NCI-H82 treated with DMSO at 0.1 percent for 48 hours (cell line): ENCODE results near the gene SPDYC.

ENCODE experiments used
- DNase-seq: peaks from one replicate; lab custom pipeline; 2025; ENCODE audit not compliant: unreplicated experiment; lab: John Stamatoyannopoulos, UW

Gene SPDYC

DNA sequence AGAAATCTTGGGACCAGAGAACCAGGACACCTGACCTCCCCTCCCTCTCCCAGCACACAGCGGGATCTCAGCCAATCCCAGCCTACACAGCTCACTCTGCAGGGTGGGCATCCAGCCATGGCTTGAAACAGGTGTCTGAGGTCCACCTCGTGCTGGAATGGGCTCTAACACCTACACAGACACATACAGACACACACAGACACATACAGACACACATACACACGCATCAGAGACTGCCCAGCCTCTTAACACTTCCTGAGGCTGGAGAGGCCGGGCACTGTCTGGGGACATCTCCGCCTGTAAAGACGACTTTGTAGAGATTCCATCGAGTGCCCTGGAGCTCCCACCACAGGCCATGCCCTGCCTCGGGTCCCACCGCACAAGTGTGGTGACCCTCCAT, 48.4 kb downstream of the SPDYC start:
- DNase-seq = no peak

DNA sequence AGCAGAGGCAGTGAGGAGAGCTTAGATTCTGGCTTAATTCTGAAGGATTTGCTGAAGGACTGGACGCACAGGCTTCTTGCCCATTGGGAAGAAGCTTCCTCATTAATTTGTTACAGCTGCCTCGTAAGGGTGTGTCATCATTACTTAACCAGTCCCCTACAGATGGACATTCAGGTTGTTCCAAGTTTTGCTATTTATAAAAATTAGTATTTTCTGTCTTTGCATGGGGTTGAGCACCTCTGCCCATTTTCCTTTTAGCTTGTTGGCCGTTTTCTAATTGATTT, 49.8 kb downstream of the SPDYC start:
- DNase-seq = no peak

DNA sequence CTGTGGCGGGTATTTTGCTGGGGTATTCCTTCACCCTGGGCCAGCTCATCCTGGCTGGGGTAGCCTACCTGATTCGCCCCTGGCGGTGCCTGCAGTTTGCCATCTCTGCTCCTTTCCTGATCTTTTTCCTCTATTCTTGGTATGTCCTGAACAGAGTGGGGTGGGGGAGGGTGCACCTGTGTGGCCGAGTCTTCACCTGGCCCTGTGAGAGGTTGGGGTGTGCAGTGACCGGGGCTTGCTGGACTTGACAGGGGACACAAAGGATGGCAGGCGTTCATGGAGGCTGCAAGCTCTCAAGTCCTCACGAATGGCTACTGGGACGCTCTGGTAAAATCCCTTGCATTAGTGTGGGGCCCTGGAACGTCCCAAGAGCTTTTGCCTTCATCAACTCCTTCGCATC, 51.0 kb downstream of the SPDYC start:
- DNase-seq = no peak
